Measurements from ENCODE around the gene SLC28A1.

DNA sequence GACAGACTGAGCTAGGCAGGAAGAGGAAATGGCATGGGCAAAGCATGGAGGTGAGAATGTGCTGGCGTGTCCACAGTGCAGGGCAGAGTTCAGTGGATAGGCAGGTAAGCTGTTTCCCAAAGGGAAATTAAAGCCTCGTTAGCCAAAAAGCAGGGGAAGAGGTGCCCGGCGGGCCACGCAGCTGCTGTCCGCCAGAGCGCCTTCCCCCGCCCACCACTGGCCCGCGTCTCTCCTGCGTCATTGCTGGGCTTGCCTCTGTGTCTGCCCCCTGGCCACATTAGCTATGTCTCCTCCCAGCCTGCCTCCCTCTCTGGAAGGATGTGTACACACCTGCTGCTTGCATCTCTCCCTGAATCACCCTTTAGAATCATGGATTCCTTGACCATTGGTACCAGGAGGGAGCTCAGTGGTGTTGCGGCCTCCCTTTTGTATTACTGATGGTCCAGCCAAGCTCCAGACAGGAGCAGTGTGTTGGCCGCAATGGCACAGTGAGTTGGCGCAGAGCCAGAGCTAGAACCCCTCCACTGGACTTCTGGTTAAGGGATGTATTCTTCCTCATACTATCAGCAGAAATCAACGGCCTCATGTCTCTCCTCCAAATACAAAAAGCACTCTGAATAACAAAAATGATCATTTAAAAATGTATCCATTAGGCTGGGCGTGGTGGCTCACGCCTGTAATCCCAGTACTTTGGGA is 26.6 kb downstream of the SLC28A1 start:
- TF ChIP-seq EZH2 (IDR thresholded peaks at IDR 0.05) (no peak), POLR2AphosphoS5 (IDR thresholded peaks at IDR 0.05; ENCODE audit: borderline replicate concordance, low read depth, low read length) (no peak), FOXP2 (optimal IDR thresholded peaks at IDR 0.05; ENCODE audit: control extremely low read depth, extremely low read length, insufficient read depth) (no peak)

All from SK-N-MC (cell line).